Uterus (tissue), 4 donors: ENCODE data around the gene RAB3GAP1. TPM values are rescaled to one million over a fixed set of nuclear protein-coding genes. Genes with fewer than 3 reads are reported as not detected.
"Not testable (repeated sequence)": the region's sequence is repeated elsewhere in the genome, so short reads cannot be mapped to it uniquely, and the experiment has no call there.

Source experiments
- DNase-seq, 2 donors: peaks; one replicate each; pipeline ENCODE4 v3.0.0-alpha.2; 2019 to 2020
- H3K27ac ChIP-seq, 2 donors: fragments of 200-600 bp; sonication (generic); 1 replicate in 1 of 2; 2 replicates in 1 of 2; pipeline ENCODE4 v1.5.1; 2016 to 2018
- H3K27me3 ChIP-seq, 2 donors: fragments of 200-600 bp; sonication (generic); one replicate each; pipeline ENCODE4 v1.5.1; 2018 to 2019; ENCODE audit warnings: control low read depth in 1 of 2
- H3K36me3 ChIP-seq, 2 donors: fragments of 200-600 bp; sonication (generic); one replicate each; pipeline ENCODE4 v1.5.1; 2019; ENCODE audit warnings: control low read depth in 1 of 2
- H3K4me1 ChIP-seq, 2 donors: fragments of 200-600 bp; sonication (generic); one replicate each; pipeline ENCODE4 v1.5.1; 2018 to 2019; ENCODE audit warnings: control low read depth in 1 of 2
- H3K4me3 ChIP-seq, 2 donors: fragments of 200-600 bp; sonication (generic); 1 replicate in 1 of 2; 2 replicates in 1 of 2; pipeline ENCODE4 v1.5.1; 2018 to 2019; ENCODE audit warnings: mild to moderate bottlenecking in 1 of 2
- H3K9me3 ChIP-seq, 2 donors: fragments of 200-600 bp; sonication (generic); one replicate each; pipeline ENCODE4 v1.5.1; 2019; ENCODE audit warnings: control low read depth in 1 of 2
- POLR2A ChIP-seq, 2 donors: fragments of 450-650 bp; IDR thresholded peaks; one replicate each; pipeline ENCODE4 v1.6.1; 2016; ENCODE audit warnings: antibody characterized with exemption in 2 of 2, mild to moderate bottlenecking in 1 of 2, moderate library complexity in 1 of 2
- intact Hi-C: fragments of 100-400 bp; cut with DNase I; formaldehyde crosslinking; loops from one replicate; pipeline ENCODE4 v1.15.1; 2023; ENCODE audit warnings: low total_unique reads
- total RNA-seq, 4 donors: library from RNA; depleted of rRNA in 3 of 4; stranded (reverse); fragments of >200 nt in 3 of 4; gene quantifications; one replicate each; pipeline versions ENCODE4 v1.1.0 to v1.2.4, GENCODE V29; 2014 to 2023
- TF ChIP-seq, protein P1 (sequence below), 4 experiments: fragments of 200-600 bp in 2 of 4; fragments of 450-650 bp in 2 of 4; sonication (generic) in 2 of 4; IDR thresholded peaks; one replicate each; pipeline ENCODE4 v1.5.1; 2016 to 2019; ENCODE audit warnings: antibody characterized with exemption in 4 of 4, mild to moderate bottlenecking in 2 of 4, moderate library complexity in 1 of 4
- donor health status: DM: yes; HTN: yes; CAD: no.

The RAB3GAP1 gene
- total RNA-seq, 4 donors from 2014 or later: 15.6 to 105 (median 47.8) TPM

DNA sequence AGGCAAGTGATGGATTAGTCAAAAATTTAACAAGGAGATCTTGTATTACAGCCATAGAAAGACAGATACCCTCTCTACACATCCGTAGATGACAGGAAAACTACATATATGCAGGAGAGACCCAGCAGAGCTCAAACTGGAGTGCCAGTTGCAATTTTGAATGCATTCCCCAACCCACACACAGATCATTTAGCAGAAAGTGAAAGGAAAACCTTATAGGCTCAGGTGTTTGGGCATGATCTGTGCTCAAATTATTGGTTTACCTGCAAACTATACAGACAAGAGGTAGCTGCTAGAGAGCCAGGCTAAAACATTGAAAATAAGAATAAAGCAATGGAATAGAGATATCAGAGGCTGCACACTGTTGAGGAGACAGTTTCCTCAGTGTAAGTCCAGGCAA is 51.8 kb downstream of the RAB3GAP1 start:
- Histone ChIP-seq H3K27me3 (no peaks in the 10 kb centered on the region), H3K9me3 (no peaks in the 10 kb centered on the region), H3K36me3 (no peaks in the 10 kb centered on the region), H3K4me3 (no peak overlapping the region), H3K4me1 (no peaks in the 10 kb centered on the region), H3K27ac (no peak overlapping the region)
- TF ChIP-seq, protein P1, sequence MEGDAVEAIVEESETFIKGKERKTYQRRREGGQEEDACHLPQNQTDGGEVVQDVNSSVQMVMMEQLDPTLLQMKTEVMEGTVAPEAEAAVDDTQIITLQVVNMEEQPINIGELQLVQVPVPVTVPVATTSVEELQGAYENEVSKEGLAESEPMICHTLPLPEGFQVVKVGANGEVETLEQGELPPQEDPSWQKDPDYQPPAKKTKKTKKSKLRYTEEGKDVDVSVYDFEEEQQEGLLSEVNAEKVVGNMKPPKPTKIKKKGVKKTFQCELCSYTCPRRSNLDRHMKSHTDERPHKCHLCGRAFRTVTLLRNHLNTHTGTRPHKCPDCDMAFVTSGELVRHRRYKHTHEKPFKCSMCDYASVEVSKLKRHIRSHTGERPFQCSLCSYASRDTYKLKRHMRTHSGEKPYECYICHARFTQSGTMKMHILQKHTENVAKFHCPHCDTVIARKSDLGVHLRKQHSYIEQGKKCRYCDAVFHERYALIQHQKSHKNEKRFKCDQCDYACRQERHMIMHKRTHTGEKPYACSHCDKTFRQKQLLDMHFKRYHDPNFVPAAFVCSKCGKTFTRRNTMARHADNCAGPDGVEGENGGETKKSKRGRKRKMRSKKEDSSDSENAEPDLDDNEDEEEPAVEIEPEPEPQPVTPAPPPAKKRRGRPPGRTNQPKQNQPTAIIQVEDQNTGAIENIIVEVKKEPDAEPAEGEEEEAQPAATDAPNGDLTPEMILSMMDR (IDR thresholded peaks at IDR 0.05): no peak
- TF ChIP-seq POLR2A (IDR thresholded peaks at IDR 0.05): no peak
- intact Hi-C loops: no loop called here
- DNase-seq: no peak

DNA sequence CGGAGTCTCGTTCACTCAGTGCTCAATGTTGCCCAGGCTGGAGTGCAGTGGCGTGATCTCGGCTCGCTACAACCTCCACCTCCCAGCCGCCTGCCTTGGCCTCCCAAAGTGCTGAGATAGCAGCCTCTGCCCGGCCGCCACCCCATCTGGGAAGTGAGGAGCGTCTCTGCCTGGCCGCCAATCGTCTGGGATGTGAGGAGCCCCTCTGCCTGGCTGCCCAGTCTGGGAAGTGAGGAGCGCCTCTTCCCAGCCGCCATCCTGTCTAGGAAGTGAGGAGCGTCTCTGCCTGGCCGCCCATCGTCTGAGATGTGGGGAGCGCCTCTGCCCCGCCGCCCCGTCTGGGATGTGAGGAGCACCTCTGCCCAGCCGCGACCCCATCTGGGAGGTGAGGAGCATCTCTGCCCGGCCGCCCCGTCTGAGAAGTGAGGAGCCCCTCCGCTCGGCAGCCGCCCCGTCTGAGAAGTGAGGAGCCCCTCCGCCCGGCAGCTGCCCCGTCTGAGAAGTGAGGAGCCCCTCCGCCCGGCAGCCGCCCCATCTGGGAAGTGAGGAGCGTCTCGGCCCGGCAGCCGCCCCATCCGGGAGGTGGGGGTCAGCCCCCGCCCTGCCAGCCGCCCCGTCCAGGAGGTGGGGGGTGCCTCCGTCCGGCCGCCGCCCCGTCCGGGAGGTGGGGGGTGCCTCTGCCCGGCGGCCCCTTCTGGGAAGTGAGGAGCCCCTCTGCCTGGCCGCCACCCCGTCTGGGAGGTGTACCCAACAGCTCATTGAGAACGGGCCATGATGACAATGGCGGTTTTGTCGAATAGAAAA is 53.6 kb downstream of the RAB3GAP1 start:
- DNase-seq, H3K9me3 ChIP-seq, H3K27me3 ChIP-seq, intact Hi-C loops, H3K4me3 ChIP-seq, H3K4me1 ChIP-seq, H3K36me3 ChIP-seq, H3K27ac ChIP-seq: not testable (repeated sequence)

DNA sequence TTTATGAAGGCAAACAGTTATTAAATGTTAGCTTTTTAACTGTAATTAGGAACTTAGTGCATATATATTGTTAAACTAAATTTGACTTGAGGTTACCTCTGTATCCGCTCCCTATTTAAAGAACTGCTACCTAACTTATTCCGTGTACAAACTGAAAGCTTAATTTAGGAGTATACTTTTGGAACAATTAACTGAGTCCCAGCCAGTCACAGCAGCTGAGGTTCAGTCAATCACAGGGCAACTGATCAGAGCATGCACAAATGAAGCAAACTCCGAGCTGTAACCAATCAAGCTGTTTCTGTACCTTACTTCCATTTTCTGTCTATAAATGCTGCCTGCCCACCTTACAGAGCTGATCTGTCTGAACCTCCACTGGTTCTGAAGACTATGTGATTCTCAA is 61.2 kb downstream of the RAB3GAP1 start:
- intact Hi-C loops: no loop called here
- Histone ChIP-seq H3K27me3 (no peaks in the 10 kb centered on the region), H3K36me3 (no peaks in the 10 kb centered on the region), H3K9me3 (no peaks in the 10 kb centered on the region), H3K4me1 (no peaks in the 10 kb centered on the region), H3K4me3 (no peak overlapping the region), H3K27ac (no peak overlapping the region)
- no peak for DNase-seq
- no peak for TF ChIP-seq POLR2A (IDR thresholded peaks at IDR 0.05)
- TF ChIP-seq, protein P1 (IDR thresholded peaks at IDR 0.05): no peak

DNA sequence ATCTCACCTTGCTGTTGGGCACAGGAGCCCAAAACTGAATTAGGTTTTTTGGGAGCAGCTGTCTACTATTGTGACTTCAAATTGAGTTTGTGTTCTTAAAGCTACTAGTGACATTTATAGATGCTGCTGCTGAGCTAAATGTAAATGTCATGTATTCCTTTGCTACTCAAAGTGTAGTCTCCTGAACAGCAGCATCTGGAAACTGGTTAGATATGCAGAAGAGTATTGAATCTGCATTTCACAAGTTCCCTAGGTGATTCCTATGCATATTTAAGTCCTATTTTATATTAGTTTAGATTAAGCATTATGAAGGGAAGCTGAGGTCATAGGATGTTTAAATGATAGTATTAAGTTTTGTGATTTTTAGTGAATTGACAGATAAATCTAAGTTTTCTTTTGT is 67.5 kb downstream of the RAB3GAP1 start:
- no peaks in the 10 kb centered on the region for H3K27me3 ChIP-seq
- H3K36me3 ChIP-seq: no peaks in the 10 kb centered on the region
- H3K9me3 ChIP-seq: no peaks in the 10 kb centered on the region
- no peak for DNase-seq
- no peak overlapping the region for H3K27ac ChIP-seq
- intact Hi-C loops: no loop called here
- TF ChIP-seq POLR2A (IDR thresholded peaks at IDR 0.05): no peak
- TF ChIP-seq, protein P1 (IDR thresholded peaks at IDR 0.05): no peak
- H3K4me1 ChIP-seq: no peaks in the 10 kb centered on the region
- no peak overlapping the region for H3K4me3 ChIP-seq

DNA sequence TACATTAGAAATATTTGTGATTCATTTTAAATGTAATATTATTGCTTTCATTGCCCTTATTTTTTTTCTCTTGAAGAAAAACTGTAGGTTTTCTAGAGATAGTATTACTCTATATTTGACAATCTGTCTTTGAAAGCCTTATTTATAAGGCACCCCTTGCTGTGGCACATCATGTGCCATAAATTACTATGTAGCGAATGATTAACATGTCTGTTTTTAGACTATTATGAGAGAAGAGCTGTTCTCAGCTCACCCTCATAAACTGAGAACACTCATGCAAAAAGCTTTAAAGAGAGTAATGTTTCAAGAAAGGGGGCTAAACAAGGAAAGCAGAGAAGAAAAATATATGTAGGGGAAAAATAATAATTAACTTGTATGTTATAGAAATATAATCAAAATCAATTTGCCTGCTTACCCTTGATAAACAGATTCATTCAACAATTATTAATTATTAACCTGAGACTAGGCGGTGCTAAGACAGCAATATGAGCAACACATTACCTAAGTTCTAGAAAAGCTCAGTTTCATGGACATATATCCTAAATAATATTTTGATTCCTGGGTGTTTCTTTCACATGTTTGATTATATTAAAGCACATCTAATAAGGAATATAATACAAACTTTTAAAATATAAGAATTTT is 69.0 kb downstream of the RAB3GAP1 start:
- H3K36me3 ChIP-seq: no peaks in the 10 kb centered on the region
- intact Hi-C loops: no loop called here
- H3K9me3 ChIP-seq: no peaks in the 10 kb centered on the region
- no peaks in the 10 kb centered on the region for H3K4me1 ChIP-seq
- TF ChIP-seq, protein P1 (IDR thresholded peaks at IDR 0.05): no peak
- TF ChIP-seq POLR2A (IDR thresholded peaks at IDR 0.05): no peak
- no peak overlapping the region for H3K27ac ChIP-seq
- no peak for DNase-seq
- no peaks in the 10 kb centered on the region for H3K27me3 ChIP-seq
- no peak overlapping the region for H3K4me3 ChIP-seq

DNA sequence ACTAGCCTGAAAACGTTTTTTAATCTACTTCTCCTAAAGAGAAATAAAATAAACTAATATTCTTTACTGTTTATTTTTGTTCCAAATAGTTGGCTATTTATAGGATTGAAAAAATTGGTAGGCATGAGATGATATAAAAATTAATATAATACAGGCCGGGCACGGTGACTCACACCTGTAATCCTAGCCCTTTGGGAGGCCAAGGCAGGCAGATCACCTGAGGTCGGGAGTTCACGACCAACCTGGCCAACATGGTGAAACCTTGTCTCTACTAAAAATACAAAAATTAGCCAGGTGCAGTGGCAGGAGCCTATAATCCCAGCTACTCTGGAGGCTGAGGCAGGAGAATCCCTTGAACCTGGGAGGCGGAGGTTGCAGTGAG is 69.6 kb downstream of the RAB3GAP1 start:
- H3K27ac ChIP-seq, DNase-seq, H3K4me1 ChIP-seq, H3K36me3 ChIP-seq, H3K9me3 ChIP-seq, intact Hi-C loops, H3K4me3 ChIP-seq, H3K27me3 ChIP-seq: not testable (repeated sequence)
